ENCODE data around the gene KCTD17. TPM values are rescaled to one million over a fixed set of nuclear protein-coding genes. Genes with fewer than 3 reads are reported as not detected.
"Not testable (repeated sequence)": the region's sequence is repeated elsewhere in the genome, so short reads cannot be mapped to it uniquely, and the experiment has no call there.

KCTD17 gene
- total RNA-seq, 1 donor from 2014 or later: 24.2 TPM

- H3K27ac ChIP-seq: no peak overlapping the region
- ATAC-seq (no peak), DNase-seq (no peak)
- H3K9me3 ChIP-seq: no peaks in the 10 kb centered on the region
- intact Hi-C loops (cut with DNase I): no loop called here
- no peaks in the 10 kb centered on the region for H3K36me3 ChIP-seq
- TF ChIP-seq, protein P1, sequence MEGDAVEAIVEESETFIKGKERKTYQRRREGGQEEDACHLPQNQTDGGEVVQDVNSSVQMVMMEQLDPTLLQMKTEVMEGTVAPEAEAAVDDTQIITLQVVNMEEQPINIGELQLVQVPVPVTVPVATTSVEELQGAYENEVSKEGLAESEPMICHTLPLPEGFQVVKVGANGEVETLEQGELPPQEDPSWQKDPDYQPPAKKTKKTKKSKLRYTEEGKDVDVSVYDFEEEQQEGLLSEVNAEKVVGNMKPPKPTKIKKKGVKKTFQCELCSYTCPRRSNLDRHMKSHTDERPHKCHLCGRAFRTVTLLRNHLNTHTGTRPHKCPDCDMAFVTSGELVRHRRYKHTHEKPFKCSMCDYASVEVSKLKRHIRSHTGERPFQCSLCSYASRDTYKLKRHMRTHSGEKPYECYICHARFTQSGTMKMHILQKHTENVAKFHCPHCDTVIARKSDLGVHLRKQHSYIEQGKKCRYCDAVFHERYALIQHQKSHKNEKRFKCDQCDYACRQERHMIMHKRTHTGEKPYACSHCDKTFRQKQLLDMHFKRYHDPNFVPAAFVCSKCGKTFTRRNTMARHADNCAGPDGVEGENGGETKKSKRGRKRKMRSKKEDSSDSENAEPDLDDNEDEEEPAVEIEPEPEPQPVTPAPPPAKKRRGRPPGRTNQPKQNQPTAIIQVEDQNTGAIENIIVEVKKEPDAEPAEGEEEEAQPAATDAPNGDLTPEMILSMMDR (IDR thresholded peaks at IDR 0.05): no peak
- H3K27me3 ChIP-seq (ENCODE audit: low read depth): peaks cover 33% of the 10 kb centered on the region
- H3K4me3 ChIP-seq: no peak overlapping the region
- H3K4me1 ChIP-seq: no peaks in the 10 kb centered on the region
These were observed 18.8 kb downstream of the KCTD17 start for GRCh38 chr22:37070334-37070733.

DNA sequence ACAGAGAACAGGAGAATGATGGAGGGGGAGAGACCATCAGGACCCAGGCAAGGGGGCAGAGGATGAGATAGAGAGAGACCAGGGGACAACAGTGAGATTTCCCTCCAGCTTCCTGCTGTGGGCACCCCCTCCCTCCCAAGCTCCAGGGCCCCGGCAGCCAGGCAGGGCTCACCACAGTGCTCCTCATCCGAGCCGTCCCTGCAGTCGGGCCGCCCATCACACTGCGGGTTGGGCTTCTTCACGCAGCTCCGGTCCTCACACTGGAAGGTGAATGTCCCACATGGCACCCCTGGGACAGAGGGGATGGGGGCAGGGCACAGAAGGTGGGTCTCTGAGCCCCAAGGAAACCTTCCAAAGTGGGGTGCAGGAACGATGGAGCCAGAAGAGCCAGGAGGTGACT, 19.2 kb downstream of the KCTD17 start:
- Histone ChIP-seq H3K4me3 (no peak overlapping the region), H3K27me3 (ENCODE audit: low read depth) (peaks cover 37% of the 10 kb centered on the region), H3K36me3 (no peaks in the 10 kb centered on the region), H3K4me1 (no peaks in the 10 kb centered on the region), H3K9me3 (no peaks in the 10 kb centered on the region), H3K27ac (no peak overlapping the region)
- ATAC-seq (no peak), DNase-seq (no peak)
- TF ChIP-seq, protein P1 (IDR thresholded peaks at IDR 0.05): no peak
- intact Hi-C loops (cut with DNase I): no loop called here

DNA sequence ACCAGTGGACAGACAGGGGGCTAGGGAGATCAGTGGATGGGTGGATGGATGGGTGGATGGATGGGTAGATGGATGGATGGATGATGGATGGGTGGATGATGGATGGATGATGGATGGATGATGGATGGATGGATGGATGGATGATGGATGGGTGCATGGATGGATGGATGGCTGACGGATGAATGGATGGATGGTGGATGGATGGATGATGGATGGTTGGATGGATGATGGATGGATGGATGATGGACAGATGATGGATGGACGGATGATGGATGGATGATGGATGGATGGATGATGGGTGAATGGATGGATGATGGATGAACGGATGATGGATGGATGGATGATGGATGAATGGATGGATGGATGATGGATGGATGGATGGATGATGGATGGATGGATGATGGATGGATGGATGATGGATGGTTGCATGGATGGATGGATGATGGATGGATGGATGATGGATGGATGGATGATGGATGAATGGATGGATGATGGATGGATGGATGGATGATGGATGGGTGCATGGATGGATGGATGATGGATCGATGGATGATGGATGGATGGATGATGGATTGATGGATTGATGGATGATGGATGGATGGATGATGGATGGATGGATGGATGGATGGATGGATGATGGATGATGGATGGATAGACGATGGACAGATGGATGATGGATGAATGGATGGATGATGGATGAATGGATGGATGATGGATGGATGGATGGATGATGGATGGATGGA, 20.5 kb downstream of the KCTD17 start:
- H3K9me3 ChIP-seq; intact Hi-C loops (cut with DNase I); DNase-seq; H3K4me3 ChIP-seq; H3K36me3 ChIP-seq; H3K27ac ChIP-seq; ATAC-seq; H3K4me1 ChIP-seq: not testable (repeated sequence)
- H3K27me3 ChIP-seq (ENCODE audit: low read depth): peaks cover 42% of the 10 kb centered on the region

DNA sequence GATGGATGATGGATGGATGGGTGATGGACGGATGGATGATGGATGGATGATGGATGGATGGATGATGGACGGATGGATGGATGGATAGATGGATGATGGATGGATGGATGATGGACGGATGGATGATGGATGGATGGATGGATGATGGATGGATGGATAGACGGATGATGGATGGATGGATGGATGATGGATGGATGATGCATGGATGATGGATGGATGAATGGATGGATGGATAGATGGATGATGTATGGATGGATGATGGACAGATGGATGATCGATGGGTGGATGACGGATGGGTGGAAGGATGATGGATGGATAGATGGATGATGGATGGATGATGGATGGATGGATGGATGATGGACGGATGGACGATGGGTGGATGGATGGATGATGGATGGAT, 21.1 kb downstream of the KCTD17 start:
- TF ChIP-seq, protein P1 (IDR thresholded peaks at IDR 0.05): no peak

GRCh38 chr22:37074537-37074936, 23.0 kb downstream of the KCTD17 start:
- Histone ChIP-seq H3K27ac (no peak overlapping the region), H3K4me1 (peaks cover 6% of the 10 kb centered on the region), H3K4me3 (no peak overlapping the region), H3K9me3 (no peaks in the 10 kb centered on the region), H3K36me3 (no peaks in the 10 kb centered on the region), H3K27me3 (ENCODE audit: low read depth) (peaks cover 31% of the 10 kb centered on the region)
- DNase-seq: no peak
- intact Hi-C loops (cut with DNase I): no loop called here
- TF ChIP-seq, protein P1 (IDR thresholded peaks at IDR 0.05): no peak
- ATAC-seq: peak in 1 of 2 donors; percentile 10

More for the DNA sequence above, 21.1 kb downstream of the KCTD17 start:
- Histone ChIP-seq H3K4me3 (no peak overlapping the region), H3K27me3 (ENCODE audit: low read depth) (peaks cover 45% of the 10 kb centered on the region), H3K4me1 (no peaks in the 10 kb centered on the region), H3K9me3 (no peaks in the 10 kb centered on the region), H3K36me3 (no peaks in the 10 kb centered on the region), H3K27ac (no peak overlapping the region)
- intact Hi-C loops (cut with DNase I): no loop called here
- DNase-seq (no peak), ATAC-seq (no peak)

DNA sequence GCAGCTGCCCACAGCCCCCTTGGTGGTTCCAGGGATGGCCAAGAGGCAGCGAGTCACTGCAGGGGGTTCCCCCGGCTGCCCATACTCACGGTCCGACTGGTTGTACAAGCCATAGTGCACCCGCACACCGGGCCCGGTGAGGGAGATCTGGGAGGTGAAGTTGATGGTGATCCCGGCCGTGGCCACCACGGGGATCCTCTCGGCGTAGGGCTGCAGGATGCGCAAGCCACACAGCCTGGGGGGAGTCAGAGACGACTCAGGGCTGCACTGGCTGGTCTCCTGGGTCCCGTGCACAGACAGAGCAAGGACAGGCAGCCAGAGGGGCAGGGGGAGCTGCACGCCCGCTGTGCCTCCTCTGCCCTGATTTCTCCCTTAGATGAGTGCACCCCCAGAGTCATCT, 23.5 kb downstream of the KCTD17 start:
- intact Hi-C loops (cut with DNase I): no loop called here
- Histone ChIP-seq H3K4me1 (peaks cover 11% of the 10 kb centered on the region), H3K4me3 (no peak overlapping the region), H3K36me3 (no peaks in the 10 kb centered on the region), H3K9me3 (no peaks in the 10 kb centered on the region), H3K27me3 (ENCODE audit: low read depth) (peaks cover 26% of the 10 kb centered on the region), H3K27ac (no peak overlapping the region)
- TF ChIP-seq, protein P1 (IDR thresholded peaks at IDR 0.05): no peak
- ATAC-seq (no peak), DNase-seq (no peak)
